GM18505 (cell line): ENCODE results near the gene KRTAP10-11.
"Not testable (repeated sequence)": the region's sequence is repeated elsewhere in the genome, so short reads cannot be mapped to it uniquely, and the experiment has no call there.

ENCODE experiments used
- ATAC-seq: cut with Tn5 transposase; IDR thresholded peaks from one replicate; pipeline ENCODE4 v1.9.1; 2021; ENCODE audit not compliant: unreplicated experiment
- POLR2A ChIP-seq: IDR thresholded peaks from 4 replicates; pipeline ENCODE4 v1.6.1; 2011; ENCODE audit warnings: borderline replicate concordance; ENCODE audit not compliant: insufficient read depth, insufficient read length; ENCODE audit errors: extremely low read depth

Gene KRTAP10-11

DNA sequence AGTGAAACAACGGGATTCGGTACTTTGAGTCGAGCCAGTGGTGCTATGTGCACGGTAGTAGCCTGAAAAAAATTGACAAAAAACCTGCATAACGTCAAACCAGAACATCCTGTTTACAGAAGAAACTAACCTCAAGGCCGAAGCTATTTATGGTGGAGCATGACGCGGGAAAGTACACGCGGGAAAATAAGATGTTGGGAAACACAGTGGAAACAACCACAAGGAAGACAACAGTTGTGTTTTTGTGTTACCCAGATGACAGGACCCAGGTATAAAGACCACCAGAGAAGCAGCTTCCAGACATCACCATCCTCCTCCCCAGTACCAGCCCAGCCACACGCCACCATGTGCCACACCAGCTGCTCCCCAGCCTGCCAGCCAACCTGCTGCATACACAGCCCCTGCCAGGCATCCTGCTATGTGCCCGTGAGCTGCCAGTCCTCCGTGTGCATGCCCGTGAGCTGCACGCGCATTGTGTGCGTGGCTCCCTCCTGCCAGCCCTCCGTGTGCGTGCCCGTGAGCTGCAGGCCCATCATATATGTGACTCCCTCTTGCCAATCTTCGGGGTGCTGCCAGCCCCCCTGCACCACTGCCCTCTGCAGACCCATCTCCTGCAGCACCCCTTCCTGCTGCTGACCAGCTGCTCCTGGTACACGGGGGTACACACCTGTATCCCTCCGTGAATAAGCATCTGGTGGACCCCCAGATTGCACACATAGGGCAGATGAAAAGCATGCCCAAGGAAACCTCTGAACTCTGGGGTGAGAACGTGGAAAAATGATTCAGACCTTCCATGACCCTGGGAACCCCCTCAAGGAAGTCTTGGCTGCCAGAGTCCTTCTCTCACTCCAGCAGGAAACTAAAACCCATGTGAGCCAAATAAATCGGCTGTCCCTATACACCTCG, 11.7 kb downstream of the KRTAP10-11 start, which contains the start of gene KRTAP12-3:
KRTAP12-3 (plus strand) TSS at position 298 of the 906 bp plus-strand sequence; CDS start at position 346, 48 bp downstream.
- no peak for TF ChIP-seq POLR2A
- no peak for ATAC-seq

DNA sequence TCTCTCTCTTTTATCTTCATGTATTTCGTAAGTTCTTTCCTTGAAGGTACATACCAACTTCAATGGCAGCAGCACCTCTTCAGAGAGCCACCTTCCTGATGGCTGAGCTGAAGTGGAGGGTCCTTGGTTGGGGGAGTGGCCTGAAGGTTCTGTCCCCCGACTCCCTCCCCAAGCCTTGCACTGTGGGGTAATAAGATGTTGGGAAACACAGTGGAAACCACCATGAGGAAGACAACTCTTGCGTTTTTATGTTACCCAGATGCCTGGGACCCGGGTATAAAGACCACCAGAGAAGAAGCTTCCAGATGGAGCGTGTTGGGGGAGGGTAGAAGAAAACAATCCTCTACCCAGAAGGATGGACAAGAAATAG, 12.3 kb downstream of the KRTAP10-11 start:
- no peak for ATAC-seq
- no peak for TF ChIP-seq POLR2A

DNA sequence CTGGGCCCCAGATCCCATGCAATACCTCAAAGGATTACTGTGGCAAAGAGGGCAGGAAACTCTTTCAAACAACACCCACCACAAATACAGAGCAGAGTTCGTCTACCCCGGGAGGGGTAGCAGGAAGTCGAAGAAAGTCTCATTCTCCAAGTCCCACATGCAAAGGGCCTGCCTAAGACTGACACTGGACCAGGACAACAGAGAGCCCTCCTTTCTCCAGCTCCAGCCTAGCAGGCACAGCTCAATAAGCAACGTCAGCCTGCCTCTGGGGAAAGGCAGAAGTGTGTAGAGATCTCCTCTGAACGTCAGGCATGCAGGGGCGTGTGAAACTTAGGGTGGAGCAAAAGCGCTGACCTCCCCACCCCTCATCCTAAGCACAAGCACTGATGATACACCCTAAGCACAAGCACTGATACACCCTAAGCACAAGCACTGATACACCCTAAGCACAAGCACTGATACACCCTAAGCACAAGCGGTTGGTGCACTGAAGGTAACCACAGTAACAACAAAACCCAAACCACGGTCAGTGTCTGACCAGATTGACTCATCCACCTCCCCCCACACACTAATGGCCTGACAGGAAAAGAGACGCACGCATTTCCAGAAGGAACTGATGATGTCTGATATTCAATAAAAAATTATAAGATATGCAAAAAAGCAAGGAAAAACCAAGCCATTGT, 12.8 kb downstream of the KRTAP10-11 start:
- no peak for TF ChIP-seq POLR2A
- no peak for ATAC-seq

DNA sequence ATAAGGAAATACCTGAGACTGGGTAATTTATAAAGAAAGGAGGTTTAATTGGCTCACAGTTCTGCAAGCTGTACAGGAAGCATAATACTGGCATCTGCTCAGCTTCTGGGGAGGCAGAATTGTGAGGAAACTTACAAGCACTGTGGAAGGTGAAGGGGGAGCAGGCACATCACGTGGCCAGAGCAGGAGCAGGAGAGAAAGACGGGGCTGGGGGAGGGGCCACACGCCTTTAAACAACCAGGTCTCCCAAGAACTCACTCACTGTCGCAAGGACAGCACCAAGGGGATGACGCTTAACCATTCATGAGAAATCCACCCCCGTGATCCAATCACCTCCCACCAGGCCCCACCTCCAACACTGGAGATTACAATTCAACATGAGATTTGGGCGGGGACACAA, 15.4 kb downstream of the KRTAP10-11 start:
- not testable (repeated sequence) for ATAC-seq

DNA sequence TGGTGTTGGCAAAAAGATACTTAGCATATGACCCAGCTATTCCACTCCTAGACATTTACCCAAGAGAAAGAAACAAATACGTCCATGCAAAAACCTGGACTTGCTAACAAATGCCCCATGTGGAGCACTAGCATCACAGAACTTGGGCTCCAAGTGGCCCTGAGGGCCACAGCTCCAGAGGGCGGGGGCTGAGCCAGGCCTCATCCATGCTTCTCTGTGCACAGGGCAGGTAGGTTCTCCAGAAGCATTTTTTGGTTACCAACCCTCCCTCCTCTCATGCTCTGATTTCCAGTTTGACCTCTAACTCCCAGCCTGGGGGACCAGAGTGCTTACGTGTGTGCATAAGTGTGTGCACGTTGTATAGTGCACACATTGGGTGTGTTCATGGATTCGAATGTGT, 18.5 kb downstream of the KRTAP10-11 start:
- no peak for ATAC-seq
- TF ChIP-seq POLR2A = no peak

DNA sequence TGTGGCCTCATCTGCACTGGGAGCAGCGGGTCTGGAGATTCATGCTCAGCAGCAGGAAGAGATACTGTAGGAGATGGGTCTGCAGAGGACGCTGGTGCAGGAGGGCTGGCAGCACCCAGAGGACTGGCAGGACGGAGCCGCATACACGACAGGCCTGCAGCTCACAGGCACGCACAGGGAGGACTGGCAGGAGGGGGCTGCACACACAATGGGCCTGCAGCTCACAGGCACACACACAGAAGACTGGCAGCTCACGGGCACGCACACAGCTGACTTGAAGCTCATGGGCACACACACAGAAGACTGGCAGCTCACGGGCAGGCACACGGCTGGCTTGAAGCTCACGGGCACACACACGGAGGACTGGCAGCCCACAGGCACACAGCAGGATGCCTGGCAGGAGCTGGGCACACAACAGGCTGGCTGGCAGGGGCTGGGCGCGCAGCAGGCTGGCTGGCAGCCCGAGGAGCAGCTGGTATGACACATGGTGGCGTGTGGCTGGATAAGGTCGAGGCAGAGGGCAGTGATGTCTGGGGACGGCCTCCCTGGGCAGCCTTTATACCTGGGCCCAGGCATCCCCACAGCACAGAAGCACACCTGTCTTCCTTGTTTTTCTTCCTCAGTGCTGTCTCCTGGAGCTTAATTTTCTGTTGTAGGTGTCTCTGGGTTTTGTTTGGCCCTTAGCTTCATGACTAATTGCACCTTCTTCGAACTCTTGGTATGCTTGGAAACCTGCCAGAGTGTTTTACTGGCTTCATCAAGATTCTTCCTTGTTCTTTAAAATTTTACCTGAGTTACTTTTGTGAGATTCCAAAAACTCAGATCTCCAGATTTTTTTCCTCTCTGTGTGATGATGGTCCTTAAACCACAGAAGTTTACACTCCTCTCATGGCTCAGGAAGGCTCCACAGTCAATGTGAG, 20.4 kb downstream of the KRTAP10-11 start, which contains the start of gene KRTAP12-2:
KRTAP12-2 (minus strand) TSS at position 527 of the 920 bp plus-strand sequence; CDS start at position 486, 41 bp downstream.
- no peak for ATAC-seq
- TF ChIP-seq POLR2A = no peak

DNA sequence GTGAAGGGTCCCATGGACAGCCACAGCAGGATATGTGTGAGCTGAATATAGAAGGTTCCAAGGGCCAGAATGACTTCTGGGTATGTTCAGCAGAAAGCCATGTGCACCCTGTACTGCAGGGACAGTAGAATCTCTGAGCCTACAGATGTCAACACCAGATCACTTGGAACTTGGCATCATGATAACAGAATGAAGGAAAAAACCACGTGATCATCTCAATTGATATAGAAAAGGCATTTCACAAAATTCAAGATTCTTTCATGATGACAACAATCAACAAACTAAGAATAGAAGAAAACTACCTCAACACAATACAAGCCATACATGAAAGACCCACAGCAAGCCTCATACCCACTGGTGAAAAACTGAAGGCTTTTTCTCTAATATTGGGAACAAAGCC, 21.4 kb downstream of the KRTAP10-11 start:
- ATAC-seq = no peak
- no peak for TF ChIP-seq POLR2A

DNA sequence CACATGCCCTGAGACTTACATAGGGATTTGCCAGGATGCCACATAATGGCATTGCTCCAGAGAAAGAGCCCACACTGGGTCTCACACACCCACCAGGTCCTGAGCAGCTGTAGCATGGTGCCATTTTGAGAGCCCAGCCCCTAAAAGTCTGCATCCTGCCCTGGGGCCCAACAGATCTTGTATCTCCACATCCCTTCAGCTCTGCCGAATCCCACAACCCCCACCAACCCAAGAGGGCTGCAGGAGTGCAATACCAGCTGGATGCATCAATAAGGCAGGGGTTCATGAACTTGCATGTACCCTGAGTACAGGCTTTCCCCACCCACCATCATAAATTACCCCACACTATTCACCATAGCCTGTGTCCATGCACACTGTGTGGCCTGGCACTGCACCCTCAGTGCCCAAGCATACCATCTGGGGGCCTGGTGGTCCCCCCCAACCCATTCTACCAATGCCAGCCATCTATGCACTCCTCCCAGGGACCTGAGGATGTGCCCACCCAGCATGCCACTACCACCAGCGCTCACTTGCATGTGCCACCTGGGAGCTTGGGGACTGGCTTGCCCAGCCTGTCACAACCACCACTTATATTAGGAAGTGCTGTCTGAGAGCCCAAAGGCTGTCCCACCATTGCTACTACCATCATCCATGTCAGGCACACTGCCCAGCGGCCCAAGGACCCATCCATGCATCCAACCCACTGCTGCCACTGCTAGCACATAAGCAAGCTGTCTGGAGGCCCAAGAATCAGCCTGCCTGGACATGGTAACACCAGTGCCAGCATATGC, 24.6 kb downstream of the KRTAP10-11 start:
- no peak for TF ChIP-seq POLR2A
- ATAC-seq = no peak

DNA sequence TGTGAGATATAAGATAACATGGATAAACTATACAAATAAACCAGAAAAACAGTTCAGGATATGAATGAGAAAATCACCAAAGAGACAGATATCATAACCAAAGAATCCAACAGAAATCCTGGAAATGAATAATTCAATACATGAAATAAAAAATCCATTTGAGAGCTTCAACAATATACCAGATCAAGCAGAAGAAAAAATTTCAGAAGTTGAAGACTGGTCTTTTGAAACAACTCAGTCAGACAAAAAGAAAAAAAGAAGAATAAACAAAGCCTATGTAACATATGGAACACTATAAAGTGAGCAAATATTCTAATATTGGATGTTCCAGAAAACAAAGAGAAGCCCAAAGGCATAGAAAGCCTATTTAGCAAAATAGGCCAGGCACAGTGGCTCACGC, 25.7 kb downstream of the KRTAP10-11 start:
- ATAC-seq = no peak
- no peak for TF ChIP-seq POLR2A

DNA sequence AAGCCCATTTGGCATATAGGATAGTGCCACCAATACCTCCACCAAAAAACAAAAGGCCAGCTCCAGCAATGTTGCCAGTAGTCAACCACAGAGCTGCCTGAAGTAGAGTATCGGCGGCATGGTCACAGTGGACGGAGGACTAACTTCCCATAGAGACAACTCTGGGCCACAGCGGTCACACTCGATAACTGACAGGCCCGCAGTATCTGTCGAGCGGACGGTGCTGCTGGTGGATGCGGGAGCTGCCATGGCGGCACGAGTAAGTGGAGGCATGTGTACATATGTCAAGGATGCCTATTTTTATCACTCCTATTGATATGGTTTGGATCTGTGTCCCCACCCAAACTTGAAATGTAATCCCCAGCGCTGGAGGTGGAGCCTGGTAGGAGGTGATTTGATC, 31.7 kb downstream of the KRTAP10-11 start:
- TF ChIP-seq POLR2A = no peak

DNA sequence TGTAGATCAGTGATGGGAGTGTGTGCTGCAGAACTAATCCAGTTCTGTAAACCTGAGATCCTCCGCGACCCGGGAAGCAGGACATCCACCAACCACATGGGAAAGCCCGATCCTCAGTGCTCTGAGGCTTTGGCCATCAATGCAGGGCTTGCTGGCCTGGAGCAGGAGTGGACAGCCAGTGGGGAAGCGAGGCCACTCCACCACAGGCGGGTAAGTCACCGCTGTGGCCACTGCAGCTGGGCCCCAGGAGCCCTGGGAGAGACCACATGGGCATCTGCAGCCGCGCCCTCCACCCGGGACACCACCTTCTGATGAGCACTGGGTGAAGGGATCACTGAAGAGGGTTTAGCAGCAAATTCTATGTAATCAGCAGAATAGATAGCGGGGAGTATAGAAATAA, 34.9 kb downstream of the KRTAP10-11 start:
- no peak for ATAC-seq

More for the DNA sequence above, 31.7 kb downstream of the KRTAP10-11 start:
- ATAC-seq = no peak

DNA sequence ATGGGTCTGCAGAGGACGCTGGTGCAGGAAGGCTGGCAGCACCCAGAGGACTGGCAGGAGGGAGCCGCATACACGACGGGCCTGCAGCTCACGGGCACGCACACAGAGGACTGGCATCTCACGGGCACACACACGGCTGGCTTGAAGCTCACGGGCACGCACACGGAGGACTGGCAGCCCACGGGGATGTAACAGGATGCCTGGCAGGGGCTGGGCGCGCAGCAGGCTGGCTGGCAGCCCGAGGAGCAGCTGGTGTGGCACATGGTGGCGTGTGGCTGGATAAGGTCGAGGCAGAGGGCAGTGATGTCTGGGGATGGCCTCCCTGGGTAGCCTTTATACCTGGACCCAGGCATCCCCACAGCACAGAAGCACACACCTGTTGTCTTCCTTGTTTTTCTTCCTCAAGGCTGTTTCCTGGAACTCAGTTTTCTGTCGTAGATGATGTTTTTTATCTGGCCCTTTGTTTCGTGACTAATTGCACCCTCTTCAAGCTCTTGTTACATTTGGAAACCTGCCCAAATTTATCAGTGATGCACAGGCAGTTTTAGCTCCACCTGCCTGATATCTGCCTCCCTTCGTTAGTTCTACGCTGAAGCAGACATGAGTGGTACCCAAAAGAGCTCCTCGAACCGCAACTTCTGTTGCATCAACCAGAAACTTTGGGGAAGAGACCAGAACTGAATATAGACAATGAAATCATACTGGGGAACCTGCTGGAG, 35.8 kb downstream of the KRTAP10-11 start, which contains the start of gene KRTAP12-1:
KRTAP12-1 (minus strand) TSS at position 303 of the 719 bp plus-strand sequence; CDS start at position 263, 40 bp downstream.
- ATAC-seq = no peak
- TF ChIP-seq POLR2A = no peak

More for the DNA sequence above, 34.9 kb downstream of the KRTAP10-11 start:
- TF ChIP-seq POLR2A = no peak

DNA sequence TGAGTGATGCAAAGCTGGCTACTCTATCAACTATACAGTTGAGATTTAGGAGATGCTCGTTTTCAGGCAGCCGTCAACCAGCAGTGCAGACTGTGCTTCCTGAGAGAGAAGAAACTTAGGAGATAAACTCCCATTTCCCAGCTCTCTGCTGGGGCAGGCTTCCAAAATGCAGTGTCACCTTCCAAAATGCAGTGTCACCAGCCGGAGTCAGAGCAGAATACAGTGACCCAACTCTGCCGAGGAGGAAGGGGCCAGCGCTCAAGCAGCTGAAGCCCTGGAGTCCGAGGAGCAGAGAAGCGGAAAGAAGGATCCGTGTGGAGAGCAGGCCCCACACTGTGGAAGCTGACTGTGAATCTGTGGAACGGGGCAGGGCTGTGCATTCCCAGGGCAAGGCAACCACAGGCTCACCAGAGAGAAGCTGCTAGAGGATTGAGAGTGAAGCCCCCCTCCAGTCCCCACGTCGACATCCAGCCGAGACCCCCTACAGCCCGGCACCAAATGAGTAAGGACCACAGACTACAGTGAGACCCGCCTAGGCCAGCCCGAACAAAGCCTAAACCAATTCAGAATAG, 36.5 kb downstream of the KRTAP10-11 start:
- TF ChIP-seq POLR2A = no peak

More for the DNA sequence above, 36.5 kb downstream of the KRTAP10-11 start:
- no peak for ATAC-seq
